IMR-90 (cell line): ENCODE measurements around the gene TCF4. TPM values are rescaled to one million over a fixed set of nuclear protein-coding genes. Genes with fewer than 3 reads are reported as not detected.

ENCODE experiments used
- ATAC-seq: fragments of 200-7000 bp; cut with Tn5 transposase; 2 replicates; pipeline ENCODE4 v1.9.1; 2020; ENCODE audit warnings: low read depth, mild to moderate bottlenecking, moderate library complexity
- BruUV-seq: library from RNA; stranded (reverse); fragments of 400-500 nt; replicated peaks from 2 replicates; lab custom pipeline; 2021; lab: Mats Ljungman, UMichigan
- CTCF ChIA-PET: fragments of 300-600 bp; formaldehyde crosslinking; extraction: SDS; loops from one replicate; lab custom pipeline; 2021; ENCODE audit warnings: antibody characterized with exemption; lab: Yijun Ruan, JAX
- POLR2A ChIA-PET: fragments of 300-600 bp; sonication (Branson Sonifier 250); formaldehyde crosslinking; loops from one replicate; lab custom pipeline; 2022; ENCODE audit warnings: antibody characterized with exemption; ENCODE audit not compliant: unreplicated experiment; lab: Charles Lee
- DNase-seq: peaks from one replicate; pipeline ENCODE4 v3.0.0; 2013
- H2AFZ ChIP-seq: replicated peaks from 2 replicates; pipeline ENCODE3; 2013; ENCODE audit warnings: low read length, mild to moderate bottlenecking; ENCODE audit not compliant: poor library complexity
- H2AK5ac ChIP-seq: 2 replicates; pipeline ENCODE4 v1.6.1; 2013; ENCODE audit warnings: low read depth, low read length, inconsistent platforms
- H2AK9ac ChIP-seq: replicated peaks from 2 replicates; pipeline ENCODE3; 2013; ENCODE audit warnings: mild to moderate bottlenecking, low read depth, low read length, moderate library complexity; ENCODE audit not compliant: poor library complexity
- H2BK120ac ChIP-seq: 2 replicates; pipeline ENCODE4 v1.6.1; 2013; ENCODE audit warnings: low read depth, low read length, inconsistent platforms
- H2BK15ac ChIP-seq: 3 replicates; pipeline ENCODE4 v1.6.1; 2013; ENCODE audit warnings: low read depth, low read length, inconsistent platforms
- H2BK20ac ChIP-seq: 2 replicates; pipeline ENCODE4 v1.6.1; 2013; ENCODE audit warnings: low read depth, mild to moderate bottlenecking, inconsistent platforms, low read length, moderate library complexity
- H2BK5ac ChIP-seq: 2 replicates; pipeline ENCODE4 v1.6.1; 2013; ENCODE audit warnings: mild to moderate bottlenecking, low read depth, low read length, inconsistent platforms; ENCODE audit not compliant: poor library complexity, severe bottlenecking
- H3K14ac ChIP-seq: replicated peaks from 2 replicates; pipeline ENCODE4 v1.6.1; 2013; ENCODE audit warnings: low read depth, low read length, inconsistent platforms
- H3K18ac ChIP-seq: 2 replicates; pipeline ENCODE4 v1.6.1; 2013; ENCODE audit warnings: low read depth, low read length, control low read depth
- H3K23ac ChIP-seq: 2 replicates; pipeline ENCODE4 v1.6.1; 2013; ENCODE audit warnings: low read depth, low read length, inconsistent platforms
- H3K27ac ChIP-seq: 2 replicates; pipeline ENCODE4 v1.5.1; 2013; ENCODE audit warnings: mild to moderate bottlenecking, control low read depth, low read length; ENCODE audit not compliant: insufficient read depth
- H3K27me3 ChIP-seq: 2 replicates; pipeline ENCODE4 v1.6.1; 2013; ENCODE audit warnings: low read length; ENCODE audit not compliant: control insufficient read depth, insufficient read depth
- H3K36me3 ChIP-seq: 2 replicates; pipeline ENCODE4 v1.6.1; 2013; ENCODE audit warnings: low read length, mixed read lengths; ENCODE audit not compliant: control insufficient read depth, insufficient read depth
- H3K4ac ChIP-seq: 2 replicates; pipeline ENCODE4 v1.6.1; 2013; ENCODE audit warnings: low read depth, low read length, inconsistent platforms
- H3K4me1 ChIP-seq: 2 replicates; pipeline ENCODE4 v1.6.1; 2013; ENCODE audit warnings: low read length, mixed read lengths; ENCODE audit not compliant: control insufficient read depth, insufficient read depth
- H3K4me2 ChIP-seq: 2 replicates; pipeline ENCODE4 v1.6.1; 2013; ENCODE audit warnings: low read depth, mild to moderate bottlenecking, control low read depth, low read length, moderate library complexity
- H3K4me3 ChIP-seq: 2 replicates; pipeline ENCODE4 v1.5.1; 2013; ENCODE audit warnings: low read depth, mild to moderate bottlenecking, control low read depth, low read length, moderate library complexity; ENCODE audit not compliant: insufficient read depth
- H3K56ac ChIP-seq: 2 replicates; pipeline ENCODE4 v1.6.1; 2013; ENCODE audit warnings: low read length, inconsistent platforms; ENCODE audit not compliant: insufficient read depth; ENCODE audit errors: extremely low read depth
- H3K79me1 ChIP-seq, 2 experiments: 2 replicates each; pipeline ENCODE4 v1.6.1; 2013; ENCODE audit warnings: low read length in 2 of 2, inconsistent platforms in 1 of 2, low read depth in 1 of 2
- H3K9ac ChIP-seq: 2 replicates; pipeline ENCODE4 v1.6.1; 2013; ENCODE audit warnings: low read depth, low read length, control low read depth
- H3K9me1 ChIP-seq: 2 replicates; pipeline ENCODE4 v1.6.1; 2013; ENCODE audit warnings: low read length, inconsistent platforms; ENCODE audit not compliant: insufficient read depth
- H3K9me3 ChIP-seq: 2 replicates; pipeline ENCODE4 v1.6.1; 2013; ENCODE audit warnings: low read length; ENCODE audit not compliant: control insufficient read depth, insufficient read depth
- H4K20me1 ChIP-seq: 2 replicates; pipeline ENCODE4 v1.6.1; 2013; ENCODE audit warnings: low read length, inconsistent platforms; ENCODE audit not compliant: insufficient read depth
- H4K5ac ChIP-seq: 2 replicates; pipeline ENCODE4 v1.6.1; 2013; ENCODE audit warnings: mild to moderate bottlenecking, low read depth, low read length, control low read depth
- H4K8ac ChIP-seq, 2 experiments: 2 replicates each; pipeline ENCODE4 v1.6.1; 2013; ENCODE audit warnings: low read depth in 2 of 2, low read length in 2 of 2, control low read depth in 1 of 2, inconsistent platforms in 1 of 2
- H4K91ac ChIP-seq: 2 replicates; pipeline ENCODE4 v1.6.1; 2013; ENCODE audit warnings: low read depth, low read length, inconsistent platforms; ENCODE audit not compliant: insufficient read depth
- BHLHE40 ChIP-seq: fragments of 150-350 bp; IDR thresholded peaks from 2 replicates; pipeline ENCODE4 v1.6.1; 2016; ENCODE audit warnings: mild to moderate bottlenecking, low read depth, low read length
- CHD1 ChIP-seq: IDR thresholded peaks from 2 replicates; pipeline ENCODE4 v1.6.1; 2012; ENCODE audit warnings: low read depth, low read length, improper control_type of control experiment
- FOS ChIP-seq: fragments of 150-350 bp; IDR thresholded peaks from 2 replicates; pipeline ENCODE4 v1.6.1; 2016; ENCODE audit warnings: low read depth, low read length
- MAZ ChIP-seq: IDR thresholded peaks from 2 replicates; pipeline ENCODE4 v1.6.1; 2012; ENCODE audit warnings: low read depth, mild to moderate bottlenecking, low read length, improper control_type of control experiment, moderate library complexity, borderline replicate concordance
- MXI1 ChIP-seq: IDR thresholded peaks from 2 replicates; pipeline ENCODE4 v1.6.1; 2012; ENCODE audit warnings: low read depth, mild to moderate bottlenecking, low read length, moderate library complexity, borderline replicate concordance
- NFE2L2 ChIP-seq: fragments of 150-350 bp; IDR thresholded peaks from 2 replicates; pipeline ENCODE4 v1.6.1; 2016; ENCODE audit warnings: low read depth, mild to moderate bottlenecking, low read length
- POLR2A ChIP-seq: IDR thresholded peaks from 2 replicates; pipeline ENCODE4 v1.6.1; 2012; ENCODE audit warnings: mild to moderate bottlenecking, low read depth, low read length
- RAD21 ChIP-seq: IDR thresholded peaks from 2 replicates; pipeline ENCODE4 v1.6.1; 2012; ENCODE audit warnings: low read length, improper control_type of control experiment
- RCOR1 ChIP-seq: IDR thresholded peaks from 2 replicates; pipeline ENCODE4 v1.6.1; 2012; ENCODE audit warnings: mild to moderate bottlenecking, low read length, improper control_type of control experiment; ENCODE audit not compliant: insufficient replicate concordance
- SMC3 ChIP-seq: fragments of 150-350 bp; IDR thresholded peaks from 2 replicates; pipeline ENCODE4 v1.6.1; 2016; ENCODE audit warnings: low read depth, mild to moderate bottlenecking, antibody characterized with exemption, low read length, moderate library complexity
- WGBS, 2 experiments: methylation state at CpG; one replicate each; pipeline versions ENCODE4 v1.1.5 to v1.1.7; 2013; ENCODE audit warnings: missing lambda C conversion rate in 2 of 2; ENCODE audit not compliant: insufficient read length in 1 of 2; ENCODE audit errors: extremely low coverage in 2 of 2; 5-methylcytosine and 5-hydroxymethylcytosine counted together
- dilution Hi-C: fragments of 300-500 bp; cut with HindIII; formaldehyde crosslinking; loops from one replicate; pipeline ENCODE4 v1.14.3; 2018; ENCODE audit warnings: low sequenced_read_pairs; ENCODE audit not compliant: unreplicated experiment
- in situ Hi-C: fragments of 300-500 bp; cut with MboI; formaldehyde crosslinking; loops from 3 replicates; pipeline ENCODE4 v1.14.3; 2019; ENCODE audit warnings: low sequenced_read_pairs, inconsistent platforms, mixed read lengths
- intact Hi-C: fragments of 100-400 bp; cut with micrococcal nuclease; formaldehyde crosslinking; loops from 2 replicates; pipeline ENCODE4 v1.10.0; 2022
- polyA plus RNA-seq, 3 experiments: library from polyadenylated mRNA; depleted of rRNA; stranded (reverse); fragments of >200 nt; gene quantifications; 2 replicates each; pipeline ENCODE4 v1.2.3, GENCODE V29; 2012; ENCODE audit warnings: low replicate concordance in 1 of 3
- total RNA-seq: library from RNA; depleted of rRNA; stranded (reverse); fragments of >200 nt; gene quantifications from 2 replicates; pipeline ENCODE4 v1.2.3, GENCODE V29; 2012
- TF ChIP-seq, protein P1 (sequence below): fragments of 150-350 bp; IDR thresholded peaks from 2 replicates; pipeline ENCODE4 v1.6.1; 2017; ENCODE audit warnings: mild to moderate bottlenecking, antibody characterized with exemption, low read length, low read depth

The TCF4 gene
- total and polyA plus RNA-seq, 2 of the 4 experiments (the other 2 are of a cell fraction), result 30.0 to 87.1 TPM

DNA sequence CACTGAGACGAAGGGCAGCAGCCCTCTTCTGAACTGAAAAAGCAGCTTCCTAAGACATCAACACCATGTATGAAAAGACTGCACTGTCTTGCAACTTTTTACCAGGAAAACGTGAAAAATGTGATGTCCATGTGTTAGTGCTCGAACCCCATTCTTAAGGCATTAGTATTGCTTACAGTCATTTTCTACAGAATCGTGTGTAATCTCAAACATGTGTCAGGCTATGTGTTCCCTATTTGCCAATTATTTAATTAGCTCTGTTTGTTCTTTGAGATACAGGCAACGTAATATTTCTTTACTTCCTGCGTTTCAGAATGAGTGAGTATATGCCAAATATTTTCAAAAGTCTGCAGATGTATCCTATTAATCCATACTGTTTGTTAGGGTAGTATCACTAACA lies 321.0 kb downstream of the TCF4 start:
- H4K20me1 ChIP-seq, result no peaks in the 10 kb centered on the region
- H3K27me3 ChIP-seq, result no peaks in the 10 kb centered on the region
- intact Hi-C loops (no loop called here), dilution Hi-C loops (no loop called here), in situ Hi-C loops (no loop called here)
- H3K18ac ChIP-seq, result no peak overlapping the region
- no peak overlapping the region for H2BK20ac ChIP-seq
- H3K4me2 ChIP-seq, result no peak overlapping the region
- no peak overlapping the region for H3K4ac ChIP-seq
- H3K9me1 ChIP-seq, result peaks cover 7% of the 10 kb centered on the region
- H2BK120ac ChIP-seq, result no peak overlapping the region
- no peaks in the 10 kb centered on the region for H3K9me3 ChIP-seq
- no peak overlapping the region for H2AFZ ChIP-seq
- DNase-seq, result no peak
- H3K27ac ChIP-seq, result no peak overlapping the region
- no CpG with 5 or more reads among the region's 6 CpGs for WGBS, 2 experiments
- H4K91ac ChIP-seq, result no peak overlapping the region
- H2AK5ac ChIP-seq, result no peak overlapping the region
- H3K79me1 ChIP-seq, result peaks cover 23 to 41% of the 10 kb centered on the region in 2 experiments
- H3K23ac ChIP-seq, result no peak overlapping the region
- no peak overlapping the region for H3K9ac ChIP-seq
- H3K4me1 ChIP-seq, result no peaks in the 10 kb centered on the region; the same call in 1 of the 2 replicates
- H3K56ac ChIP-seq, result no peak overlapping the region
- H4K5ac ChIP-seq, result no peak overlapping the region
- no peak overlapping the region for H3K14ac ChIP-seq
- H3K4me3 ChIP-seq, result no peak overlapping the region
- no peak overlapping the region for H2AK9ac ChIP-seq
- H2BK15ac ChIP-seq, result no peak overlapping the region
- H2BK5ac ChIP-seq, result no peak overlapping the region
- POLR2A ChIA-PET, result no interaction called here
- TF ChIP-seq NFE2L2, result no peak
- no peak for TF ChIP-seq POLR2A
- no peak for TF ChIP-seq RCOR1
- no peak for TF ChIP-seq RAD21
- TF ChIP-seq, protein P1, sequence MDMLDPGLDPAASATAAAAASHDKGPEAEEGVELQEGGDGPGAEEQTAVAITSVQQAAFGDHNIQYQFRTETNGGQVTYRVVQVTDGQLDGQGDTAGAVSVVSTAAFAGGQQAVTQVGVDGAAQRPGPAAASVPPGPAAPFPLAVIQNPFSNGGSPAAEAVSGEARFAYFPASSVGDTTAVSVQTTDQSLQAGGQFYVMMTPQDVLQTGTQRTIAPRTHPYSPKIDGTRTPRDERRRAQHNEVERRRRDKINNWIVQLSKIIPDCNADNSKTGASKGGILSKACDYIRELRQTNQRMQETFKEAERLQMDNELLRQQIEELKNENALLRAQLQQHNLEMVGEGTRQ, result no peak
- TF ChIP-seq MAZ, result no peak
- no peak for TF ChIP-seq FOS
- TF ChIP-seq BHLHE40, result no peak
- TF ChIP-seq SMC3, result no peak
- no peak for TF ChIP-seq CHD1
- no peak for TF ChIP-seq MXI1
- no peak overlapping the region for H4K8ac ChIP-seq
- BruUV-seq, result no TSS peak
- CTCF ChIA-PET, result no interaction called here
- H3K36me3 ChIP-seq, result peaks cover 27% of the 10 kb centered on the region
- ATAC-seq, result no peak
